GM23248 (cell line): ENCODE data around the gene TNNI3K. TPM values are rescaled to one million over a fixed set of nuclear protein-coding genes. Genes with fewer than 3 reads are reported as not detected.

Source experiments
- DNase-seq: peaks from one replicate; pipeline ENCODE4 v3.0.0-alpha.2; 2015
- H2AFZ ChIP-seq: fragments of 200-600 bp; sonication (generic); 2 replicates; pipeline ENCODE4 v1.6.1; 2016; ENCODE audit warnings: antibody characterized with exemption
- H3F3A ChIP-seq: fragments of 200-600 bp; sonication (generic); 2 replicates; pipeline ENCODE4 v1.6.1; 2016; ENCODE audit warnings: mild to moderate bottlenecking, antibody characterized with exemption, mixed run types; ENCODE audit not compliant: insufficient read depth
- H3K27ac ChIP-seq: fragments of 200-600 bp; sonication (generic); 2 replicates; pipeline ENCODE4 v1.5.1; 2016; ENCODE audit warnings: mild to moderate bottlenecking
- H3K27me3 ChIP-seq: fragments of 200-600 bp; sonication (generic); replicated peaks from 2 replicates; pipeline ENCODE4 v1.6.1; 2016; ENCODE audit warnings: mild to moderate bottlenecking; ENCODE audit not compliant: insufficient read depth
- H3K36me3 ChIP-seq: fragments of 200-600 bp; sonication (generic); 2 replicates; pipeline ENCODE4 v1.6.1; 2016; ENCODE audit warnings: low read depth, mild to moderate bottlenecking
- H3K4me1 ChIP-seq: fragments of 200-600 bp; sonication (generic); 2 replicates; pipeline ENCODE4 v1.6.1; 2016; ENCODE audit warnings: mild to moderate bottlenecking; ENCODE audit not compliant: insufficient read depth
- H3K4me2 ChIP-seq: fragments of 200-600 bp; sonication (generic); one replicate; pipeline ENCODE4 v1.6.1; 2016; ENCODE audit warnings: mild to moderate bottlenecking; ENCODE audit not compliant: unreplicated experiment
- H3K4me3 ChIP-seq: fragments of 200-600 bp; sonication (generic); 2 replicates; pipeline ENCODE4 v1.5.1; 2016; ENCODE audit warnings: mild to moderate bottlenecking
- H3K79me2 ChIP-seq: fragments of 200-600 bp; sonication (generic); 2 replicates; pipeline ENCODE4 v1.6.1; 2016; ENCODE audit warnings: mild to moderate bottlenecking; ENCODE audit not compliant: insufficient read depth
- H3K9ac ChIP-seq: fragments of 200-600 bp; sonication (generic); 2 replicates; pipeline ENCODE4 v1.6.1; 2016; ENCODE audit warnings: mild to moderate bottlenecking
- H3K9me2 ChIP-seq: fragments of 200-600 bp; sonication (generic); 2 replicates; pipeline ENCODE4 v1.6.1; 2016; ENCODE audit warnings: mixed run types, mild to moderate bottlenecking, moderate library complexity; ENCODE audit not compliant: insufficient read depth
- H3K9me3 ChIP-seq: fragments of 200-600 bp; sonication (generic); one replicate; pipeline ENCODE4 v1.6.1; 2017; ENCODE audit warnings: low read depth
- H4K20me1 ChIP-seq: fragments of 200-600 bp; sonication (generic); 2 replicates; pipeline ENCODE4 v1.6.0; 2016; ENCODE audit not compliant: insufficient read depth
- EZH2 ChIP-seq: fragments of 200-600 bp; sonication (generic); IDR thresholded peaks from 2 replicates; pipeline ENCODE4 v1.6.1; 2018; ENCODE audit warnings: antibody characterized with exemption, mild to moderate bottlenecking; ENCODE audit not compliant: insufficient read depth, poor library complexity, severe bottlenecking
- EZH2phosphoT487 ChIP-seq: fragments of 200-600 bp; sonication (generic); IDR thresholded peaks from 2 replicates; pipeline ENCODE4 v1.6.1; 2018; ENCODE audit warnings: antibody characterized with exemption, moderate library complexity, mild to moderate bottlenecking, low read depth; ENCODE audit not compliant: insufficient read depth
- WGBS, 2 experiments: methylation state at CpG; one replicate each; pipeline ENCODE4 v1.1.6; 2015 to 2017; ENCODE audit warnings: low lambda C conversion rate in 2 of 2, low coverage in 1 of 2; ENCODE audit errors: missing lambda C conversion rate in 2 of 2; 5-methylcytosine and 5-hydroxymethylcytosine counted together
- in situ Hi-C: fragments of 300-500 bp; cut with MboI; formaldehyde crosslinking; loops from 2 replicates; pipeline ENCODE4 v1.15.0; 2020
- polyA plus RNA-seq: library from polyadenylated mRNA; unstranded; fragments of >200 nt; fragmentation: Nextera tagmentation; extraction: Ambion mirVana; gene quantifications from 2 replicates; pipeline ENCODE4 v1.2.1, GENCODE V29; 2016
- total RNA-seq: library from RNA; depleted of rRNA; stranded (reverse); fragments of >200 nt; shearing (Covaris generic); gene quantifications from 2 replicates; pipeline ENCODE4 v1.2.3, GENCODE V29; 2014

The TNNI3K gene
- total and polyA plus RNA-seq, 2 experiments from 2014 or later: not detected

DNA sequence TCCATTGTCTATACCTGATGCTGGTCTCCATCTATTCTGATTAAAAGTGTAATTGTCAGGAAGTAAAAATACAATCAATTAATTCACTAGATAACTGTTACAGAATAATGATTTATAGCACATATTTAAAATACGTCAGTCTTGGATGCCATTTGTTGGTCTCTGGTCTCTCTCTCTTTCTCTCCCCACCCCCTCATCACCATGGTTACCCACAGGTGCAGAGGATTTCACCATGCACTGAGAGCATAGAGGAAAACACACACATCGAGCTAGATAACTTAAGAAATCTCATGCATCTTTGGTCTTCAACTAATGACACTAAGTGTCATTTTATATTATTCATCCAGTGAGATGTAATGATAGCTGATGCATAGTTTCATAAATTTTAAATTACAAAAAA is 243.8 kb downstream of the TNNI3K start:
- H3K4me3 ChIP-seq: no peak overlapping the region
- no peaks in the 10 kb centered on the region for H3K79me2 ChIP-seq
- no peak overlapping the region for H2AFZ ChIP-seq
- H3K4me2 ChIP-seq: no peak overlapping the region
- H3K36me3 ChIP-seq: no peaks in the 10 kb centered on the region
- H3K4me1 ChIP-seq: no peaks in the 10 kb centered on the region
- DNase-seq: no peak
- no peaks in the 10 kb centered on the region for H3K9me3 ChIP-seq
- no peak overlapping the region for H3K9ac ChIP-seq
- no peaks in the 10 kb centered on the region for H3F3A ChIP-seq
- no peaks in the 10 kb centered on the region for H3K27me3 ChIP-seq
- WGBS, 2 experiments: 23 to 27% methylated on average over 2 of the region's 2 CpGs
- no peak overlapping the region for H3K27ac ChIP-seq
- in situ Hi-C loops: no loop called here
- no peaks in the 10 kb centered on the region for H3K9me2 ChIP-seq
- no peaks in the 10 kb centered on the region for H4K20me1 ChIP-seq
- TF ChIP-seq EZH2phosphoT487: no peak
- no peak for TF ChIP-seq EZH2

- H3K79me2 ChIP-seq: no peaks in the 10 kb centered on the region
- no peak overlapping the region for H3K4me3 ChIP-seq
- no peak overlapping the region for H3K27ac ChIP-seq
- no peak overlapping the region for H3K4me2 ChIP-seq
- no peaks in the 10 kb centered on the region for H3K27me3 ChIP-seq
- H3K9me2 ChIP-seq: no peaks in the 10 kb centered on the region
- DNase-seq: no peak
- no peak overlapping the region for H2AFZ ChIP-seq
- WGBS, 2 experiments: 41 to 49% methylated on average over 6 of the region's 6 CpGs
- H4K20me1 ChIP-seq: no peaks in the 10 kb centered on the region
- in situ Hi-C loops: no loop called here
- TF ChIP-seq EZH2phosphoT487 (no peak), EZH2 (no peak)
- no peak overlapping the region for H3K9ac ChIP-seq
- H3K4me1 ChIP-seq: no peaks in the 10 kb centered on the region
- no peaks in the 10 kb centered on the region for H3K36me3 ChIP-seq
- H3K9me3 ChIP-seq: no peaks in the 10 kb centered on the region
- H3F3A ChIP-seq: no peaks in the 10 kb centered on the region
Observed at GRCh38 chr1:74480068-74480467, 244.9 kb downstream of the TNNI3K start.

DNA sequence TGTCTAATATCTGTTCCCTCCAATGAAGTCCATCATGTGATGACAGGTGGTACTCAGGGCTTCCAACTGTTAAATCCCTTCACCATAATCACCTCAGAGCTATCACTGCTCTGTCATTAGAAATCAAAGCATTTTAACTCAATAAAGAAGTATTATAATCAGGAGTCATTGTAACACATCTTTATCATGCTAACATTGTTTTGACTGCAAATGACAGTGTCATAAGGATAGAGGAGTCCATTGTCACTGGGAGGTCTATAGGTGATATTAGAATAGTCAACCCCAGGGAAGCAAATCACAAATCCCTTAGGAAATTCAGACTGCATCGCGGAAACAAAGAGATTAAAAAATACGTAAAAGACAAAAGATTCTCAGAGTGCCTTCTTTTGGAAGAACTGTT is 246.4 kb downstream of the TNNI3K start:
- Histone ChIP-seq H3K4me3 (no peak overlapping the region), H3K9ac (no peak overlapping the region), H3K36me3 (no peaks in the 10 kb centered on the region), H3K27ac (no peak overlapping the region), H3K27me3 (no peaks in the 10 kb centered on the region), H3K79me2 (no peaks in the 10 kb centered on the region), H3K4me2 (no peak overlapping the region), H3K4me1 (no peaks in the 10 kb centered on the region), H3K9me3 (no peaks in the 10 kb centered on the region), H3K9me2 (no peaks in the 10 kb centered on the region), H4K20me1 (no peaks in the 10 kb centered on the region), H2AFZ (no peak overlapping the region), H3F3A (no peaks in the 10 kb centered on the region)
- in situ Hi-C loops: no loop called here
- no peak for DNase-seq
- TF ChIP-seq EZH2phosphoT487 (no peak), EZH2 (no peak)
- 59 to 73% methylated on average over 3 of the region's 3 CpGs for WGBS, 2 experiments

GRCh38 chr1:74485622-74486021 is 250.4 kb downstream of the TNNI3K start:
- Histone ChIP-seq H3K36me3 (no peaks in the 10 kb centered on the region), H3F3A (no peaks in the 10 kb centered on the region), H3K9ac (no peak overlapping the region), H4K20me1 (no peaks in the 10 kb centered on the region), H3K4me3 (no peak overlapping the region), H3K27me3 (no peaks in the 10 kb centered on the region), H3K9me3 (no peaks in the 10 kb centered on the region), H3K4me1 (no peaks in the 10 kb centered on the region), H2AFZ (no peak overlapping the region), H3K27ac (no peak overlapping the region), H3K79me2 (no peaks in the 10 kb centered on the region), H3K4me2 (no peak overlapping the region), H3K9me2 (no peaks in the 10 kb centered on the region)
- no peak for TF ChIP-seq EZH2
- TF ChIP-seq EZH2phosphoT487: no peak
- WGBS, 2 experiments: 11% methylated on average over 3 of the region's 3 CpGs
- DNase-seq: no peak
- in situ Hi-C loops: no loop called here

GRCh38 chr1:74486036-74486435 is 250.8 kb downstream of the TNNI3K start:
- Histone ChIP-seq H3K4me3 (no peak overlapping the region), H3K79me2 (no peaks in the 10 kb centered on the region), H3K9me2 (no peaks in the 10 kb centered on the region), H3K4me2 (no peak overlapping the region), H3F3A (no peaks in the 10 kb centered on the region), H3K9ac (no peak overlapping the region), H4K20me1 (no peaks in the 10 kb centered on the region), H3K4me1 (no peaks in the 10 kb centered on the region), H3K36me3 (no peaks in the 10 kb centered on the region), H2AFZ (no peak overlapping the region), H3K27me3 (no peaks in the 10 kb centered on the region), H3K9me3 (no peaks in the 10 kb centered on the region), H3K27ac (no peak overlapping the region)
- DNase-seq: no peak
- TF ChIP-seq EZH2phosphoT487: no peak
- TF ChIP-seq EZH2: no peak
- WGBS, 2 experiments: 17 to 18% methylated on average over 1 of the region's 1 CpG
- in situ Hi-C loops: no loop called here
